SKM-1 treated with dmso at 0.1 percent for 144 hours (cell line): ENCODE data around the gene THSD7A.

Experiments
- DNase-seq: peaks from one replicate; lab custom pipeline; 2025; ENCODE audit not compliant: unreplicated experiment; lab: John Stamatoyannopoulos, UW

Gene THSD7A

DNA sequence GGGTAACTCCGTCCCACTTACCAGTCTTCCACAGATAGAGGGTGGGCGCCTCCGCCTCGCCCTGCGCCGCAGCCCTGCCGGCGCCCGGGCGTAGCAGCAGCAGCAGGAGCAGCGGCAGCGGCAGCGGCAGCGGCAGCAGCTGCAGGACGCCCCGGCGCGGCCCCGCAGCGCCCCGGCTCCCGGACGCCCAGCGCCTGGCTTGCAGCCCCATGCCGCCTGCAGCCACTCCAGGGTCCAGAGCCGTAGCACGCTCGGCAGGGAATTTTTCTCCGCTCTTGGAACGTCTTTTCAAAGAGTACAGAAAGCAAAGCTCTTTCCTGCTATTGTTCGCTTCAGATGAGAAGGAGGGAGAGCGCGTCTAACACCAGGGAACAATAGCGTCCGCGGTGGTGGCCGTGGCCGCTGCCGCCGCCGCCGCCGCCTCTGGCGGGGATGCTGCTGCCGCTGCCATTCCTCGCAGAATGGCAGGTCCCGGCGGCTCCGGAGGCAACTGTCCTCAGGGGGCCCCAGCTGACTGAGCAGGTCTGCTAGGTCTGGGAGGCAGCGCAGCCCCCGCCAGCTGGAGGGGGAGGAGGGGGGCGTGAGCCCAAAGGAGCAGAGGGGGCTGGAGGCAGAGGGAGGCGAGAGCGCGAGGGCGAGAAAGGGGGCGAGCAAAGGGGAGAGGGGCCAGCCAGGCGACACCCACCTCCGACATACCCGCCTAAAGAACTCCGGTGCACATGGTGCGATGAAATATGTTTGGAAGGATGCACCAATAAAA is at the start of gene THSD7A:
Gene THSD7A (minus strand): TSS at position 463 of the 760 bp plus-strand sequence. CDS start 252 bp downstream, at position 211.
- no peak for DNase-seq

DNA sequence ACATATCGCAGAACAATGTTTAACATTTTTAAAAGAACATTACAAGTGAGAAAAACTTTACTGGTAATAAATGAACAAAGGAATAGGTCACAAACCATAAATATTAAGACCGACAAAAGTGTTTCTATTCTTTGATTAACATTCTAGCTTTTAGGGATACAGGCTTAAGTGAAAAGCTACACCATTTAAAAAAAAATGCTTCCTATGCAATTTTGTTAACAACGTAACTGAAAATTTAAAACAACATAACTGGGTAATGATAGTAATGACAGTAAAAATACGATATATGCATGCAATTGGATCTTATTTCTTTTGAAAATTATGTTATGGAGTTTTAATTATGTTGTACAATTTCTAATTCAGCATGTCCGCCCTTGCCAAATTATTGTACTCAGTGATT is 49.7 kb upstream of the THSD7A start:
- DNase-seq, result no peak

DNA sequence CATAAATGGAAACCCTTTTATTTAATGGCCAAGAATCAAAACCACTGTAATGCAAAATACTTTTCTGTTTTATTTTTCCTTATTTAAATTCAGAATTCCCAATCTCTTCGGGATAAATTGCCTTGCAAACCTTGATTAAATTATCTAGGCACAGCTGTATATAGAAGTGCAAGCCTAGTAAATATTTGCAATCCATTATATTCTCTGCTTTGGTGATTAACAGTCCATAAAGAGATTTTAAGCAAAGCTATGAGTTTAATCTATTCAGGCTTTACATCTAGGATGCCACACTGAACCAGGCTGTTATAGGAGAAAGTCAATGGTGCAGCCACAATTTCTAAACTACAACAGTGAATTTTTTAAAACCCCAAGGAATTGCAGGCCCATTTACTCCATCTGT is 43.6 kb upstream of the THSD7A start:
- no peak for DNase-seq

DNA sequence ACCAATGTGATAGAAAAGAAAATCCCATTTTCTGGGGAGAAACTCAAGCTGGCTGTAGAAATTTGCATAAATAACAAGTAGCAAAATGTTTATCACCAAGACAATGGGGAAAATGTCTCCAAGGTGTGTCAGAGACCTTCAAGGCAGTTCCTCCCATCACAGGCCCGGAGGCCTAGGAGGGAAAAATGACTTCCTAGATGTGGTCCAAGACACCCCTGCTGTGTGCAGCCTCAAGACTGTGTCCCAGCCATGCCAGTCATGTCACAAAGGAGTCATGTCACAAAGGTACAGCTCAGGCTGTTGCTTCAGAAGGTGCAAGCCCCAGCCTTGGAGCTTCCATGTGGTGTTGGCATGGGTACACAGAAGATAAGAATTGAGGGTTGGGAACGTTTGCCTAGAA is 33.7 kb upstream of the THSD7A start:
- DNase-seq, result no peak

GRCh38 chr7:11858622-11859302 is 26.8 kb upstream of the THSD7A start:
- no peak for DNase-seq

DNA sequence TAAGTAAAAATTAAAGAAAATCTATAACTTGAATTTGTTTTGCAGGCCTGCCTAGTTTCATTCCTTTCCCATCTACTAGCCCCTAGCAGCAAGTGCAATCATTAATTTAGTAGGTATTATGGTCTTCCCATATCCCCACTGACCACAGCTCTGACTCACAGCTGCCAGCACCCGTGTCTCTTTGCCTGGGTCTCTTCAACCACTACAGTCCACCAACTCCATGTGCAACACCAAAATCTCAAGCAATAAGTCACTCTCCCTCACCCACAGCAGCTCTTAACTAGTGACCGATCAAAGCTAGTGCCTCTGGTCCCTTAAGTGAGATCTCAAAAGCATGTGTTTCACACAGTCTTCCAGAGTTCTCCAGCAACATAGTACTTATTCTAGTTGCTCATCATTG is 26.0 kb upstream of the THSD7A start:
- no peak for DNase-seq

DNA sequence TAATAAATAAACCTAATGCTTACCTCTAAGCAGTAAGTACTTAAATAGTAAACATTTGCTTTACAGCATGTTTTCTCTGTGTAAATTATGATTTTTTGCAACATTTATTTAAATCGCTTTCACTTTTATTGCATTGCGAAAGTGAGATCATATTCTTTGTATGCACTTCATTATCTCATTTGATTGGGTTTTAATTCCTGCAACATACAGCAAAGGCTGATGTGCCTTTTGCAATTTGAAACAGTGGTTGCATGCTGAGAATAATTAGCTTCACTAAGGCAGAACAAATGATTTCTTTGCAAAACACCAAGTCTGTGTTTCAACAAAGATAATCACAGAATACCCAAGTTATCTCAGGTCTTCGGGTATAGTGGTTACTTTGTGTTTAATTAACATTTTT is 16.3 kb upstream of the THSD7A start:
- no peak for DNase-seq

DNA sequence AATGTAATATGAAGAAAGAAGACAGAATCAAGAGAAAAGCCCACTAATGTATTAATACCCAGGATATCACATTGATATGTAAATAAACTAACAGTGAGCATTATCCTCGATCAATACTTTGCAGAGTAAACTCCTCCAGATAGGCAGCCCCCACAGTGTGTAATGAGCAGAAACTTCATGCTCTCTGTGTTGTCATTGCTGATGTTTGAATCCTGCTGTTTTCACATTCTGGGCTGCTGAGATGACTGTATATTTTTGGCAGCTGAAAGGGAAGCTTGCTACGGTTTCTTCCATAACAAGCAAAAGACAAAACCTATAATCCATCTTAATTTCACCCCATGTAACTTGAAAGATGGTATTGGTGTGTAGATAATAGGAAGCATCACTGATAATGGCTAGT is 15.3 kb upstream of the THSD7A start:
- no peak for DNase-seq

DNA sequence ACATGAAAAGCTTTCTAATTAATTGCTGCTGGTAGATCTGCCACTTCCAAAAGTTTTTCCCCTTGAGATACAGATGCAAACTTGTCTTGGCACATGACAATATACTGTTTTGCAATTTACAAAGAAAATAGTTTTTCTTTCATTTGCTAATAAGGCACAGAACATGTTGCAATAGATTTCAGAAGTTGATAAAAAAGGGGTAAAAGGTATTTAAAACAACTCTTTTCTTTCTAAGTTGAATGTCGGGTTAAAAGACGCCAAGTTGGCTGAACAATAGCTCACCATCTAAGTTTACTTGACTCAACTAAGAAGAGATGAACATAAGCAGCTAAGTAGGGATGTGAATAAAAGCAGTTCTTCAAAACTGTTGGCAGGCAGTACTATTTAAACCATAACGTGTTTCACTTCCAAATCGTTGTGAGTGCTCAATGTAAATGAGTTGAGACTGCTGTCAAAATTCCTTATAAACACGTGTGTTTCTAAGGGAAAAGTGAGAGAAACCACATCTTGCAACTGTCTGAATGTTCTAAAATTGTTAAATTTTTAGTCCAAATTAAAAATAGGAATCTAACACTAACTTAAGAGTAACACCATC is 14.5 kb upstream of the THSD7A start:
- no peak for DNase-seq

DNA sequence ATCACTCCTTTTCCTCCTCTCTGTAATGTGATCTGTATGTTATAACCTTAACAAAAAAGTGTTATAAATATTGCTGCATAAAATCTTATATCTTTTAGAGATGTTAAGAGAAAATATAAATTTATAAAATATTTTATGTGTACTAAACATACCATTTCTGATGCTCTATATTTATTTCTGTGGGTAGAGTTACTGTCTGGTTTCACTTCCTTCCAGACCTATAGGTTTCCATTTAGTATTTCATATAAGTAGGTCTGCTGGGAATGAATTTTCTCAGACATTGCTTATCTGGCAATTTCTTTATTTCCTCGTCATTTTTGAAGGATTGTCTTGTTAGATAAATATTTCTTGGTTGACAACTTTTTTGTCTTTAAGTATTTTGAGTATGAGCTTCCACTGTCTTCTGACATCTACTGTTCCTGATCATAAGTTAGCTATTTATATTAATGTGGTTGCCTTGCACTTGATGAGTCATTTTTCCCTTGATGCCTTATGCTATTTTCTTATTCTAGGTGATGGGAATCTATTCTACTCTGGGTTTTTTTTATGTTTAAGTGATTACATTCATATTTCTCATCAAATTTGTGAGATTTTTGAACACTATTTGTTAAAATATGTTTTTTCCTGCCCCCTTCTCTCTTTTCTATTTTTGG is 11.2 kb upstream of the THSD7A start:
- DNase-seq, result no peak

- no peak for DNase-seq
These were observed 9.7 kb upstream of the THSD7A start for GRCh38 chr7:11841657-11842056.

- DNase-seq, result no peak
These were observed 3.3 kb upstream of the THSD7A start for GRCh38 chr7:11835260-11835659.

DNA sequence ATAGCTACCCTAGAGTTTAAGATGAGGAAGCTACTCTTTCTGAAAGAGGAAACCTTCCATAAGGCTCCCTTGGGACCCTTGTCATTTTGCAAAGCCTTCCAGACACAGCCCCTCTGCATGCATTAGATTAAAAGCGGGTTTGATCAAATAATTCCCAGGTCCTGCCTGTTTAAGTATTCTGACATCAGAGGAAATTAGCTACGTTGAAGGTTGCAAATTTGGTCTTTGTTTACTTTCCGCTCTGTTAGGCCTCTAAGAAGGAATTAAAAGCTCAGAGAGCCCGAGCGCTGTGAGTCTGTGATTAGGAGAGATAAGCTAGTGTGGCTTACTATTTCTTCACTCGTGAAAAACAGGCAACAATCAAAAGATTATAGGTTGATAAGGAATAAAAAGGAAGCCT is 1.4 kb upstream of the THSD7A start:
- no peak for DNase-seq

DNA sequence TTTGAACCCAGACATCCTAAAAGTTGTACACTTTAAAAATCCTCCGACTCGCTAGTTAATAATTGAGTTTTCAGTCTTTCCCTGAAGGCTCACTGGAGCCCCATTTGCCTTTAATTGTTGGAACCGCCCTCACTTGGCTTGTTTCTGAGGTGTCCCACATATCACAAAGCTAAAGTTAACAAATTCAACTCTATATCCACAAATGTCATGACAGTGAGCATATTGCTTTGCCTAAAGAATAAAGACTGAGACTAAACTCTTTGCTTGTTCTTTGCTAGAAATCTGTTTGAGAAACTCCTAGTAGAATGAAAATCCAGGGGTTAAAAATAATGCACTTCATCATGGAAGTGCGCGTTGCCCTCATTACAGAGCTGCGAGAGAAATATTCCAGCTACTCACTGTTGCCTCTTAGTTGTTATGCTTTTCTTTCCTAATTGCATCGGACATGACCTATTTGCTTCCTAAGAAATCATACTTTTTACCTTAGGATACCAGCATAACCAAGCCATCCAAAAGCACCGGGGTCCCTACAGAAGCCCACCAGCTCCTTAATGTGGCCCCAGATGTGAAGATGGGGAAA is 752 bp downstream of the THSD7A start:
- DNase-seq, result no peak

- DNase-seq, result no peak
These were observed 1.3 kb downstream of the THSD7A start for GRCh38 chr7:11830582-11831155.

- no peak for DNase-seq
These were observed 2.0 kb downstream of the THSD7A start for GRCh38 chr7:11829954-11830353.

- DNase-seq, result no peak
These were observed 12.1 kb downstream of the THSD7A start for GRCh38 chr7:11819947-11820346.

DNA sequence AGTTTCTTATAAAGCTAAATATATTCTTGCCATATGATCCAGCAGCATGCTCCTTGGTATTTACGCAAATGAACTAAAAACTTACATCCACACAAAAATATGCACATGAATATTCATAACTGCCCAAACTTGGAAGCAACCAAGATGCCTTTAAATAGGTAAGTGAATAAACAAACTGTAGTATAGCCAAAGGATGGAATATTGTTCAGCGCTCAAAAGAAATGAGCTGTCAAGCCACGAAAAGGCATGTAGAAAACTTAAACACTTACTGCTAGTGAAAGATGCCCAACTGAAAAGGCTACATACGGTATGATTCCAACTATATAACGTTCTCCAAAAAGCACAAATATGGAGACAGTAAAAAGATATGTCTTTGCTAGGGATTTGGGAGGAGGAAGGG is 12.7 kb downstream of the THSD7A start:
- no peak for DNase-seq

GRCh38 chr7:11818281-11818680 is 13.7 kb downstream of the THSD7A start:
- DNase-seq, result no peak

DNA sequence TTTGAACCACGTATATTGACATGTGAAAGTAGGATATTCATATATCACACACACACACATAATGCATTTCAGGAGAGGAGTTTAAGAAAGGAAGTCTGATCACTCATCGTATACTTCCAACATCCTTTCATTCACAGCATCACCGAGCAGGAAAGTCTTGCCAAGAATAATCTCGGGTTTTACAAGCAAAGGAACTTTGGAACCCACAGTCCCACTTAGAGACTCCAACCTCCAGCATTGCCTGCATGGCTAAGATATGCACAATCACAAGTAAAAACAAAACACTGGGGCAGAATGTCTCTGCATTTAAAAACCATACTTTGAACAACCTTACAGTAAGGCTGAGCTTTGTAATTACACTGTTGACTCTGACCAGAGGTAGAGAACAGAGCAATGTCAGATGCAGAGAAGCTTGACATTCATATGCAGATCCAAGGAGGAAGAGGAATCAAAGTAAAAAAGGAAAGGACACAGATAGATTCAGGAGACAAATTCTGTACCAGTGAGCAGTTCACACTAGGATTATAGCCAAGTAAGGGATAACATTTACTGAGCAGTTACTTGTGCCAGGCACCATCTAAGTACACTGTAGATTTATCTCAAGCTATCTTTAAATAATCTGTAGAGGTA is 14.8 kb downstream of the THSD7A start:
- DNase-seq, result no peak

- DNase-seq, result no peak
These were observed 20.3 kb downstream of the THSD7A start for GRCh38 chr7:11811709-11812108.
